Lower leg skin (tissue), 3 donors: ENCODE measurements around the gene CCSER1.

Source experiments
- CTCF ChIP-seq, 3 donors: fragments of 450-650 bp; IDR thresholded peaks; one replicate each; pipeline ENCODE4 v1.5.1; 2016; ENCODE audit warnings: antibody characterized with exemption in 3 of 3, mild to moderate bottlenecking in 3 of 3, moderate library complexity in 2 of 3
- POLR2A ChIP-seq, 2 donors: fragments of 450-650 bp; IDR thresholded peaks; one replicate each; pipeline ENCODE4 v1.6.1; 2016 to 2017; ENCODE audit warnings: antibody characterized with exemption in 2 of 2, mild to moderate bottlenecking in 1 of 2, moderate library complexity in 1 of 2

- TF ChIP-seq CTCF (IDR thresholded peaks at IDR 0.05) (no peak), POLR2A (IDR thresholded peaks at IDR 0.05) (no peak)
These were observed 42.3 kb upstream of the CCSER1 start for GRCh38 chr4:90084967-90085295.
